Endothelial cell of umbilical vein (primary cell): ENCODE measurements around the gene ANKS1B. TPM values are rescaled to one million over a fixed set of nuclear protein-coding genes. Genes with fewer than 3 reads are reported as not detected.

Experiments used
- BruUV-seq: library from RNA; stranded (reverse); fragments of 400-500 nt; replicated peaks from 2 replicates; lab custom pipeline; 2021; lab: Mats Ljungman, UMichigan
- CTCF ChIA-PET: fragments of 300-600, 350-600 bp; sonication (Branson Sonifier 250); formaldehyde crosslinking; loops from one replicate; lab custom pipeline; 2021; ENCODE audit warnings: antibody characterized with exemption, inconsistent platforms; lab: Charles Lee
- POLR2A ChIA-PET: fragments of 300-600, 350-600 bp; sonication (Branson Sonifier 250); formaldehyde crosslinking; loops from one replicate; lab custom pipeline; 2021; ENCODE audit warnings: antibody characterized with exemption, inconsistent platforms; lab: Charles Lee
- DNase-seq: peaks from one replicate; pipeline ENCODE4 v3.0.0-alpha.2; 2011; ENCODE audit warnings: low read depth, low spot score
- FAIRE-seq: peaks from 2 replicates; lab custom pipeline; 2011; peaks lifted over from hg19 to GRCh38; lab: Jason Lieb, UNC
- H2AFZ ChIP-seq: 2 replicates; pipeline ENCODE4 v1.6.0; 2012; ENCODE audit warnings: low read depth, low read length, control low read depth, inconsistent platforms
- H3K27ac ChIP-seq: 2 replicates; pipeline ENCODE4 v1.5.1; 2011; ENCODE audit warnings: low read depth, mild to moderate bottlenecking, control low read depth, low read length, moderate library complexity; ENCODE audit not compliant: insufficient read depth
- H3K27me3 ChIP-seq, 2 experiments: 2 replicates each; pipeline versions ENCODE4 v1.6.0 to v1.6.1; 2011; ENCODE audit warnings: low read length in 2 of 2, mixed read lengths in 1 of 2; ENCODE audit not compliant: control insufficient read depth in 2 of 2, insufficient read depth in 2 of 2
- H3K36me3 ChIP-seq, 2 experiments: 2 replicates in 1 of 2; 3 replicates in 1 of 2; pipeline ENCODE4 v1.5.1; 2011; ENCODE audit warnings: low read length in 2 of 2, mild to moderate bottlenecking in 1 of 2, moderate library complexity in 1 of 2; ENCODE audit not compliant: control insufficient read depth in 2 of 2, insufficient read depth in 2 of 2; ENCODE audit errors: extremely low read depth in 1 of 2
- H3K4me1 ChIP-seq: 3 replicates; pipeline ENCODE4 v1.5.1; 2011; ENCODE audit warnings: mild to moderate bottlenecking, low read length; ENCODE audit not compliant: control insufficient read depth, insufficient read depth; ENCODE audit errors: extremely low read depth
- H3K4me2 ChIP-seq: 2 replicates; pipeline ENCODE4 v1.6.1; 2011; ENCODE audit warnings: low read length, control low read depth, mixed read lengths; ENCODE audit not compliant: insufficient read depth
- H3K4me3 ChIP-seq, 3 experiments: fragments of 200-600 bp in 1 of 3; sonication (generic), shearing (Covaris generic) in 1 of 3; replicated peaks in 1 of 3; 2 replicates each; pipeline ENCODE4 v1.5.1; 2011 to 2016; ENCODE audit warnings: control low read depth in 3 of 3, low read length in 3 of 3, mild to moderate bottlenecking in 2 of 3, inconsistent platforms in 1 of 3, low read depth in 1 of 3, moderate library complexity in 1 of 3; ENCODE audit not compliant: insufficient read depth in 1 of 3
- H3K79me2 ChIP-seq: 2 replicates; pipeline ENCODE4 v1.6.0; 2012; ENCODE audit warnings: low read length, inconsistent platforms; ENCODE audit not compliant: control insufficient read depth, insufficient read depth
- H3K9ac ChIP-seq: replicated peaks from 2 replicates; pipeline ENCODE3; 2011; ENCODE audit warnings: low read length, control low read depth; ENCODE audit not compliant: insufficient read depth; ENCODE audit errors: extremely low read depth
- H3K9me1 ChIP-seq: replicated peaks from 3 replicates; pipeline ENCODE4 v1.6.0; 2011; ENCODE audit warnings: mild to moderate bottlenecking, low read length; ENCODE audit not compliant: control insufficient read depth, insufficient read depth; ENCODE audit errors: extremely low read depth
- H3K9me3 ChIP-seq: replicated peaks from 2 replicates; pipeline ENCODE4 v1.5.1; 2012; ENCODE audit warnings: low read length, inconsistent platforms; ENCODE audit not compliant: control insufficient read depth, insufficient read depth
- H4K20me1 ChIP-seq: replicated peaks from 2 replicates; pipeline ENCODE3; 2011; ENCODE audit warnings: mild to moderate bottlenecking, low read length; ENCODE audit not compliant: control insufficient read depth, insufficient read depth; ENCODE audit errors: extremely low read depth
- EZH2 ChIP-seq: IDR thresholded peaks from 2 replicates; pipeline ENCODE4 v1.6.1; 2012; ENCODE audit warnings: borderline replicate concordance, low read depth, mild to moderate bottlenecking, moderate library complexity, low read length, inconsistent platforms; ENCODE audit not compliant: severe bottlenecking
- FOS ChIP-seq: IDR thresholded peaks from 2 replicates; pipeline ENCODE4 v1.6.1; 2011; ENCODE audit warnings: mild to moderate bottlenecking, low read length, moderate library complexity, borderline replicate concordance; ENCODE audit not compliant: insufficient read depth
- GATA2 ChIP-seq: IDR thresholded peaks from 2 replicates; pipeline ENCODE4 v1.7.0; 2011; ENCODE audit warnings: low read depth, mild to moderate bottlenecking, moderate library complexity, mixed read lengths, low read length; ENCODE audit not compliant: insufficient read length, insufficient read depth
- JUN ChIP-seq: IDR thresholded peaks from 2 replicates; pipeline ENCODE4 v1.6.1; 2011; ENCODE audit warnings: borderline replicate concordance, low read depth; ENCODE audit not compliant: insufficient read length, insufficient read depth
- MYC ChIP-seq: IDR thresholded peaks from one replicate; pipeline ENCODE4 v1.6.1; 2011; ENCODE audit warnings: mild to moderate bottlenecking, low read depth, low read length
- POLR2A ChIP-seq: IDR thresholded peaks from 2 replicates; pipeline ENCODE4 v1.6.1; 2012; ENCODE audit warnings: low read depth, mild to moderate bottlenecking, control low read depth, low read length
- POLR2AphosphoS5 ChIP-seq: IDR thresholded peaks from 2 replicates; pipeline ENCODE4 v1.6.1; 2012; ENCODE audit warnings: low read depth, mild to moderate bottlenecking, control low read depth, low read length, moderate library complexity; ENCODE audit not compliant: insufficient read depth
- dilution Hi-C: fragments of 300-500 bp; cut with MboI; formaldehyde crosslinking; loops from one replicate; pipeline ENCODE4 v1.15.0; 2019; ENCODE audit warnings: low sequenced_read_pairs; ENCODE audit not compliant: extremely low pct_ligation_motif_present
- intact Hi-C: fragments of 100-400 bp; cut with micrococcal nuclease; formaldehyde crosslinking; loops from one replicate; pipeline ENCODE4 v1.10.0; 2022
- polyA plus RNA-seq, 4 experiments: library from polyadenylated mRNA; depleted of rRNA in 3 of 4; stranded (reverse) in 3 of 4; unstranded in 1 of 4; fragments of >200 nt; gene quantifications; 2 replicates each; pipeline versions ENCODE4 v1.2.1 to v1.2.3, GENCODE V29; 2011 to 2012; ENCODE audit warnings: missing spikeins in 1 of 4
- total RNA-seq: library from RNA; stranded (reverse); gene quantifications from 2 replicates; pipeline ENCODE4 v1.2.3, GENCODE V29; 2021
- TF ChIP-seq, protein P1 (sequence below): IDR thresholded peaks from 2 replicates; pipeline ENCODE4 v1.6.1; 2011; ENCODE audit not compliant: insufficient read depth, insufficient read length
- TF ChIP-seq, protein P2 (sequence below), 2 donors: IDR thresholded peaks; 1 replicate in 1 of 2; 2 replicates in 1 of 2; pipeline ENCODE4 v1.5.1; 2011; ENCODE audit warnings: low read length in 2 of 2, mild to moderate bottlenecking in 2 of 2, moderate library complexity in 2 of 2, control low read depth in 1 of 2, inconsistent platforms in 1 of 2, low read depth in 1 of 2; ENCODE audit not compliant: insufficient read depth in 1 of 2; ENCODE audit errors: extremely low read depth in 1 of 2

ANKS1B gene
- total and polyA plus RNA-seq, 2 donors (not counting 3 experiments of a cell fraction or from before 2014, with no cell fraction given): 0.15 to 0.38 TPM

GRCh38 chr12:98745578-98746391 lies 1239.0 kb downstream of the ANKS1B start:
- intact Hi-C loops (no loop called here), dilution Hi-C loops (no loop called here)
- H3K9me3 ChIP-seq: no peaks in the 10 kb centered on the region
- H2AFZ ChIP-seq: peak overlapping the region; percentile 84
- peaks cover 8% of the 10 kb centered on the region for H3K4me1 ChIP-seq
- TF ChIP-seq EZH2: no peak
- TF ChIP-seq MYC: no peak
- TF ChIP-seq, protein P1, sequence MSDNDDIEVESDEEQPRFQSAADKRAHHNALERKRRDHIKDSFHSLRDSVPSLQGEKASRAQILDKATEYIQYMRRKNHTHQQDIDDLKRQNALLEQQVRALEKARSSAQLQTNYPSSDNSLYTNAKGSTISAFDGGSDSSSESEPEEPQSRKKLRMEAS: no peak
- no peak for TF ChIP-seq JUN
- no peak for TF ChIP-seq GATA2
- TF ChIP-seq FOS: no peak
- TF ChIP-seq, protein P2, sequence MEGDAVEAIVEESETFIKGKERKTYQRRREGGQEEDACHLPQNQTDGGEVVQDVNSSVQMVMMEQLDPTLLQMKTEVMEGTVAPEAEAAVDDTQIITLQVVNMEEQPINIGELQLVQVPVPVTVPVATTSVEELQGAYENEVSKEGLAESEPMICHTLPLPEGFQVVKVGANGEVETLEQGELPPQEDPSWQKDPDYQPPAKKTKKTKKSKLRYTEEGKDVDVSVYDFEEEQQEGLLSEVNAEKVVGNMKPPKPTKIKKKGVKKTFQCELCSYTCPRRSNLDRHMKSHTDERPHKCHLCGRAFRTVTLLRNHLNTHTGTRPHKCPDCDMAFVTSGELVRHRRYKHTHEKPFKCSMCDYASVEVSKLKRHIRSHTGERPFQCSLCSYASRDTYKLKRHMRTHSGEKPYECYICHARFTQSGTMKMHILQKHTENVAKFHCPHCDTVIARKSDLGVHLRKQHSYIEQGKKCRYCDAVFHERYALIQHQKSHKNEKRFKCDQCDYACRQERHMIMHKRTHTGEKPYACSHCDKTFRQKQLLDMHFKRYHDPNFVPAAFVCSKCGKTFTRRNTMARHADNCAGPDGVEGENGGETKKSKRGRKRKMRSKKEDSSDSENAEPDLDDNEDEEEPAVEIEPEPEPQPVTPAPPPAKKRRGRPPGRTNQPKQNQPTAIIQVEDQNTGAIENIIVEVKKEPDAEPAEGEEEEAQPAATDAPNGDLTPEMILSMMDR (IDR thresholded peaks at IDR 0.05; ENCODE audit: extremely low read depth in 1 of 2, insufficient read depth in 1 of 2, low read depth in 1 of 2, low read length in 2 of 2): no peak
- TF ChIP-seq POLR2AphosphoS5: no peak
- no peak for TF ChIP-seq POLR2A
- H3K9me1 ChIP-seq: no peaks in the 10 kb centered on the region
- FAIRE-seq: peak; percentile 62
- no peak overlapping the region for H3K27ac ChIP-seq
- peaks cover 11% of the 10 kb centered on the region in 2 experiments for H3K27me3 ChIP-seq
- POLR2A ChIA-PET: no interaction called here
- H3K79me2 ChIP-seq: no peaks in the 10 kb centered on the region
- no TSS peak for BruUV-seq
- H4K20me1 ChIP-seq: no peaks in the 10 kb centered on the region
- peak overlapping the region; percentile 25 to 66 (median 31) for H3K4me3 ChIP-seq
- CTCF ChIA-PET: no interaction called here
- H3K4me2 ChIP-seq: peak overlapping the region; percentile 95
- no peaks in the 10 kb centered on the region for H3K36me3 ChIP-seq
- peak; percentile 39 for DNase-seq
- no peak overlapping the region for H3K9ac ChIP-seq
